ENCODE data around the gene RPL26.
"Not testable (repeated sequence)": the region's sequence is repeated elsewhere in the genome, so short reads cannot be mapped to it uniquely, and the experiment has no call there.

The RPL26 gene

DNA sequence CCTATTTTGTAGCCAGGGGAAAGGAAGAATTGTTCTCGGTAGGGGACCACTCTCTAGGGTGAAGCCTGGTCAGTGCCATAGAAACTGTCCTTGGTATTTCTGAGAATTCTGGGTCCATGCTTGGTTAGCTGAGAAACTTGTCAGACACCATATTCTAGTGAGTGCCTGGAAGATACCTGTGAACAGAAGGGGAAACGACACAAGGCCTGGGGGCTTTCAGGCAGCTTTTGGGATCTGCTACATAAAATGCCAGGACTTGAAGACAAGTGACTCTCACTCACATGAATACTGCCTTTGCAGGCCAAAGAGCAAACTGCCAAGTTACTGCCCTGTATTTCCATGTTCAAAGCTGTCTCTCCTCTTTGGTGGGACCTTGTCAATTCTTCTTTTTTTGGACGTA lies 25.1 kb downstream of the RPL26 start:
- no peak overlapping the region for H3K4me3 ChIP-seq (ENCODE audit: low read depth, low read length)
- TF ChIP-seq, protein P1, sequence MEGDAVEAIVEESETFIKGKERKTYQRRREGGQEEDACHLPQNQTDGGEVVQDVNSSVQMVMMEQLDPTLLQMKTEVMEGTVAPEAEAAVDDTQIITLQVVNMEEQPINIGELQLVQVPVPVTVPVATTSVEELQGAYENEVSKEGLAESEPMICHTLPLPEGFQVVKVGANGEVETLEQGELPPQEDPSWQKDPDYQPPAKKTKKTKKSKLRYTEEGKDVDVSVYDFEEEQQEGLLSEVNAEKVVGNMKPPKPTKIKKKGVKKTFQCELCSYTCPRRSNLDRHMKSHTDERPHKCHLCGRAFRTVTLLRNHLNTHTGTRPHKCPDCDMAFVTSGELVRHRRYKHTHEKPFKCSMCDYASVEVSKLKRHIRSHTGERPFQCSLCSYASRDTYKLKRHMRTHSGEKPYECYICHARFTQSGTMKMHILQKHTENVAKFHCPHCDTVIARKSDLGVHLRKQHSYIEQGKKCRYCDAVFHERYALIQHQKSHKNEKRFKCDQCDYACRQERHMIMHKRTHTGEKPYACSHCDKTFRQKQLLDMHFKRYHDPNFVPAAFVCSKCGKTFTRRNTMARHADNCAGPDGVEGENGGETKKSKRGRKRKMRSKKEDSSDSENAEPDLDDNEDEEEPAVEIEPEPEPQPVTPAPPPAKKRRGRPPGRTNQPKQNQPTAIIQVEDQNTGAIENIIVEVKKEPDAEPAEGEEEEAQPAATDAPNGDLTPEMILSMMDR (IDR thresholded peaks at IDR 0.05; ENCODE audit: borderline replicate concordance, insufficient read depth, low read depth, low read length) = no peak

DNA sequence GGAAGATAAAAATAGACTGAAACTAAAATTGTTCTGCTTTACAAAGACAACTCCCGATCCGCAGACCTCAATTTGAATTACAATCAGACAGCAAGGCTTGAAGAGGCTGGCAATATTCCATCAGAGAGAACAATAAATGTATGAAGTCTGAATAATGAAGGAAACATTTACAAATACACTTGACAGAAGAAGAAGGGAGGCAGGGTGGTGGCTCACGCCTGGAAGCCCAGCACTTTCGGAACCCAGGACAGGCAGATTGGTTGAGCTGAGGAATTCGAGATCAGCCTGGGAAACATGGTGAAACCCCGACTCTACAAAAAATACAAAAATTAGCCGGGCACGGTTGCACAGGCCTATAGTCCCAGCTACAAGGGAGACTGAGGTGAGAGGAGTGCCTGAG lies 28.8 kb downstream of the RPL26 start:
- H3K4me3 ChIP-seq (ENCODE audit: low read depth, low read length) = no peak overlapping the region
- TF ChIP-seq, protein P1 (IDR thresholded peaks at IDR 0.05; ENCODE audit: borderline replicate concordance, insufficient read depth, low read depth, low read length) = no peak

DNA sequence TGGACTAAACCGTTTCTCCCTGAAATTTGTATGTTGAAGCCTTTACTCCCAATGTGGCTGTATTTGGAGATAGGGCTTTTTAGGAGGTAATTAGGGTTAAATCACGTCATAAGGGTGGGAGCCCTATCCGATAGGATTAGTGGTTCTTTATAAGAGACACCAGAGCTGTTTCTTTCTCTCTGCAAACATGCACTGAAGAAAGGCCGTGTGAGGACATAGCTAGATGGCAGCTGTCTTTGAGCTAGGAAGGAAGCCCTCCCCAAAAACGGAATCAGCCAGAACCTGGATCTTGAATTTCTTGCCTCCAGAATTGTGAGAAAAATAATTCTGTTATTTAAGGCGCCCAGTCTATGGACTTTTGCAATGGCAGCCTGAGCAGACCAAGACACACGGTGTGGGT lies 29.3 kb downstream of the RPL26 start:
- TF ChIP-seq, protein P1 (IDR thresholded peaks at IDR 0.05; ENCODE audit: borderline replicate concordance, insufficient read depth, low read depth, low read length) = no peak
- H3K4me3 ChIP-seq (ENCODE audit: low read depth, low read length) = no peak overlapping the region

DNA sequence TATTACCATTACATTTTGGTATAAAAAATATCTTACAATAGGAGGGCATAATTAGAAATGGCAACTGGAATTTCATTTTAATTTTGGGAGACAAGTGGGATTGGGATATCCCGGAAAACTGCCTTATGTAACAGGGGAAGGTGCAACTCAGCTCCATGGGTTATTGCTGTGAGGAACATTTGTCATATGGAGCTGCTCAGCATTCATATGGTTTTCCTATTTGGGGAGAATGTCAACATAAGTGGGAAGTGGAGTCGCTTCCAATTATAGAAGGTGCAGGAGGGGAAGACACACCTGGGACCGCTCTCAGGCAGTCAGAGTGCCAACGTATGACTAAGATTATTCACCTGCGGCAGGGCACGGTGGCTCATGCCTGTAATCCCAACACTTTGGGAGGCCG lies 32.7 kb downstream of the RPL26 start:
- H3K4me3 ChIP-seq (ENCODE audit: low read depth, low read length) = no peak overlapping the region
- TF ChIP-seq, protein P1 (IDR thresholded peaks at IDR 0.05; ENCODE audit: borderline replicate concordance, insufficient read depth, low read depth, low read length) = no peak

DNA sequence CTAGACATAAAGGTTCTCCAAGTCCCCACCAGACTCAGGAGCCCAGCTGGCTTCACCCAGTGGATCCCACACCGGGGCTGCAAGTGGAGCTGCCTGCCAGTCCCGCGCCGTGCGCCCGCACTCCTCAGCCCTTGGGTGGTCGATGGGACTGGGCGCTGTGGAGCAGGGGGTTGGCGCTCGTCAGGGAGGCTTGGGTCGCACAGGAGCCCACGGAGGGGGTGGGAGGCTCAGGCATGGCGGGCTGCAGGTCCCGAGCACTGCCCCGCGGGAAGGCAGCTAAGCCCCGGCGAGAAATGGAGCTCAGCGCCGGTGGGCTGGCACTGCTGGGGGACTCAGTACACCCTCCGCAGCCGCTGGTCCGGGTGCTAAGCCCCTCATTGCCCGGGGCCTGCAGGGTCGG lies 36.0 kb downstream of the RPL26 start:
- H3K4me3 ChIP-seq (ENCODE audit: low read depth, low read length) = not testable (repeated sequence)

DNA sequence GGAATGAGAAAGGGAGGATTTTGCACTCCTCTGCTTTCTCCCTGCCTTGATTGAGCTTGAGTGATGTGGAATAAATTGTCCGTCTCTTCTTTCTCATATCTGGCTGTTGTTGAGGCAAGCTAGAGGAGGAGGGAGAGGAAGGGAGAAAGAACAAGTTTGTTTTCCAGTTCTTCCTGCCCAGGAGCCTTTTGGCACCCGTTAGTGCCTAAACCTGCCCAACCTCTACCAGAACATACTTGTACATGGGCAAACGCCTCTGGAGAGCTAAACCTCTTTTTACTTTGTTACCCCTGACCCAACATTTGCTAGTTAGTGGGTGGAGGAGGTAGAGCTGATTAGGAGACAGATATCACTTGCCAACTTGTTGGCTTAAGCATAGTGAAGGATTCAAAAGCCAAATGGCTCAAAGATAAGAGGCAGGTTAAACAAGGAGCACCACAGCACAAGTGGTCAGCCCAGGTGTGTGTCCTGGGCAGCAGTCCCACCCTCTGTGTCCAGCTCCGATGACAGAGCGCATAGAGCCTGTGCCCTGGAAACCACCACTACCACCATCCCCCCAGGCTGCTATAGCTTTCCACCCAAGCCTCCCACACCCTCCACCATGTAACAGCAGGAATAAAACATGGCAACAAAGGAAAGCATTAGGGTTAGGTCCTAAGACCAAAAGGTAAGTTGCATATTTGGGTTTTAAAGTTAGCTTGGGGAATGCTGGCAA lies 36.9 kb downstream of the RPL26 start:
- TF ChIP-seq, protein P1 (IDR thresholded peaks at IDR 0.05; ENCODE audit: borderline replicate concordance, insufficient read depth, low read depth, low read length) = no peak
- H3K4me3 ChIP-seq (ENCODE audit: low read depth, low read length) = no peak overlapping the region

DNA sequence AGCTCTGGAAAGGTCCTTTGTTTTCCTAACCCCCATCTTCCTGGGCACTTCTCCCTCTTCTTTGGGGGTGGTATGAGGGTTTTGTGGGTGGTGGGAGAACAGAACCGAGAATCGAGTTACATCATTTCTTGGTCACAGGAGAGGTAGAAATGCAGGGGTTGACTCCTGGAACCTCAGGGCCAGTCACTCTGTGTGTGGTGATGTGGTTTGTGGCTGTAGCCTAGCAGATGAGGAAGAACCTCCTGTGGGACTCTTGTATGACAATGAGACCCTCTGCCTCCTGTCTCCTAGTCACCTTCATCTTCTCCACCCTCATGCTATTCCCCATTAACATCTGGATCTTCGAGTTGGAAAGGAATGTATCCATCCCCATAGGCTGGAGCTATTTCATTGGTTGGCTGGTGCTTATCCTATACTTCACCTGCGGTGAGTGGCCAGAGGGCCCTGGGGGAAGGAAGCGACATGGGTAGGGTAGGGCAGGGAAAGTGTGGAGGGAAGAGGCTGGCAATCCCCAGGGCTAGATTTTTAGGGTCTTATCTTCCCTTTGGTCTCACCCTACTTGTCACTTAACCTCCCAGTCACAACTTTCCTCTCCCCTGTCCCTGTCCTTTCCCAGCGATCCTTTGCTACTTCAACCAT lies 37.8 kb downstream of the RPL26 start:
- TF ChIP-seq, protein P1 (IDR thresholded peaks at IDR 0.05; ENCODE audit: borderline replicate concordance, insufficient read depth, low read depth, low read length) = no peak
- no peak overlapping the region for H3K4me3 ChIP-seq (ENCODE audit: low read depth, low read length)
